Subcutaneous adipose tissue (tissue), 1 donor: ENCODE measurements around the gene CCR5AS.

Experiments used
- CTCF ChIP-seq: fragments of 450-650 bp; IDR thresholded peaks from one replicate; pipeline ENCODE4 v1.5.1; 2016; ENCODE audit warnings: low read depth, mild to moderate bottlenecking, control low read depth, antibody characterized with exemption, moderate library complexity

Gene CCR5AS

GRCh38 chr3:46412786-46413298, 6.0 kb upstream of the CCR5AS start:
- no peak for TF ChIP-seq CTCF

GRCh38 chr3:46411271-46411670, 4.4 kb upstream of the CCR5AS start:
- no peak for TF ChIP-seq CTCF

- TF ChIP-seq CTCF: no peak
Observed at GRCh38 chr3:46410669-46411068, 3.8 kb upstream of the CCR5AS start.

- TF ChIP-seq CTCF: no peak
Observed at GRCh38 chr3:46409739-46410489, 3.0 kb upstream of the CCR5AS start.

- TF ChIP-seq CTCF: no peak
Observed at GRCh38 chr3:46408853-46409252, 2.0 kb upstream of the CCR5AS start.

GRCh38 chr3:46407970-46408369, 1.1 kb upstream of the CCR5AS start:
- no peak for TF ChIP-seq CTCF

- no peak for TF ChIP-seq CTCF
Observed at GRCh38 chr3:46406443-46406787, 451 bp downstream of the CCR5AS start.
